H1 (cell line): ENCODE measurements around the gene XPO1. TPM values are rescaled to one million over a fixed set of nuclear protein-coding genes. Genes with fewer than 3 reads are reported as not detected.

ENCODE experiments used
- CTCF ChIA-PET: fragments of 300-600 bp; sonication (Branson Sonifier 250); formaldehyde crosslinking; loops from one replicate; lab custom pipeline; 2021; ENCODE audit not compliant: partially characterized antibody; lab: Charles Lee
- POLR2A ChIA-PET: fragments of 300-600 bp; sonication (Branson Sonifier 250); formaldehyde crosslinking; loops from one replicate; lab custom pipeline; 2021; ENCODE audit warnings: inconsistent platforms; ENCODE audit not compliant: partially characterized antibody; lab: Charles Lee
- DNase-seq, 2 experiments: peaks; one replicate each; pipeline versions ENCODE4 v3.0.0 to v3.0.0-alpha.2; 2010 to 2022; ENCODE audit warnings: low spot score in 2 of 2, low read depth in 1 of 2, mixed read lengths in 1 of 2
- FAIRE-seq: peaks from 2 replicates; lab custom pipeline; 2011; peaks lifted over from hg19 to GRCh38; lab: Jason Lieb, UNC
- H2AFZ ChIP-seq: 2 replicates; pipeline ENCODE4 v1.8.1; 2012; ENCODE audit warnings: low read length, inconsistent platforms
- H2AK5ac ChIP-seq: 2 replicates; pipeline ENCODE4 v1.6.1; 2013; ENCODE audit warnings: low read depth, low read length
- H2BK120ac ChIP-seq: replicated peaks from 2 replicates; pipeline ENCODE3; 2013; ENCODE audit warnings: low read depth, low read length, inconsistent platforms
- H2BK12ac ChIP-seq: 2 replicates; pipeline ENCODE4 v1.6.1; 2013; ENCODE audit warnings: low read depth, low read length
- H2BK15ac ChIP-seq: 2 replicates; pipeline ENCODE4 v1.6.1; 2013; ENCODE audit warnings: low read length
- H2BK20ac ChIP-seq: 2 replicates; pipeline ENCODE4 v1.6.1; 2013; ENCODE audit warnings: low read length
- H2BK5ac ChIP-seq: 2 replicates; pipeline ENCODE4 v1.6.1; 2013; ENCODE audit warnings: low read depth, low read length
- H3K14ac ChIP-seq: 2 replicates; pipeline ENCODE4 v1.6.1; 2013; ENCODE audit warnings: inconsistent platforms; ENCODE audit not compliant: insufficient read length
- H3K18ac ChIP-seq: 2 replicates; pipeline ENCODE4 v1.6.1; 2013; ENCODE audit warnings: low read length; ENCODE audit errors: extremely low read depth
- H3K23ac ChIP-seq: 2 replicates; pipeline ENCODE4 v1.6.1; 2013; ENCODE audit warnings: inconsistent platforms; ENCODE audit not compliant: insufficient read length
- H3K23me2 ChIP-seq: 2 replicates; pipeline ENCODE4 v1.6.1; 2013; ENCODE audit warnings: low read depth, low read length
- H3K27ac ChIP-seq: 2 replicates; pipeline ENCODE4 v1.6.1; 2011; ENCODE audit warnings: low read depth, low read length, inconsistent platforms
- H3K27me3 ChIP-seq, 4 experiments: replicated peaks in 1 of 4; 1 replicate in 1 of 4; 2 replicates in 3 of 4; pipeline versions ENCODE4 v1.6.1 to v1.8.1; 2011 to 2013; ENCODE audit warnings: low read length in 3 of 4, mild to moderate bottlenecking in 3 of 4, inconsistent platforms in 2 of 4, mixed read lengths in 2 of 4, moderate library complexity in 1 of 4; ENCODE audit not compliant: control insufficient read depth in 3 of 4, insufficient read depth in 3 of 4; ENCODE audit errors: extremely low read depth in 1 of 4
- H3K36me3 ChIP-seq, 4 experiments: 2 replicates each; pipeline versions ENCODE4 v1.6.1 to v1.8.1; 2011 to 2013; ENCODE audit warnings: mild to moderate bottlenecking in 4 of 4, low read length in 3 of 4, moderate library complexity in 2 of 4, control low read depth in 1 of 4, inconsistent platforms in 1 of 4; ENCODE audit not compliant: insufficient read depth in 4 of 4, control insufficient read depth in 2 of 4
- H3K4ac ChIP-seq: replicated peaks from 2 replicates; pipeline ENCODE3; 2013; ENCODE audit warnings: low read length, low read depth, mixed read lengths, inconsistent platforms; ENCODE audit not compliant: insufficient read length
- H3K4me1 ChIP-seq, 4 experiments: replicated peaks in 1 of 4; 1 replicate in 1 of 4; 2 replicates in 3 of 4; pipeline versions ENCODE4 v1.6.1 to v1.8.1; 2011 to 2013; ENCODE audit warnings: low read length in 3 of 4, inconsistent platforms in 2 of 4, mixed read lengths in 1 of 4; ENCODE audit not compliant: insufficient read depth in 4 of 4, control insufficient read depth in 3 of 4
- H3K4me2 ChIP-seq, 2 experiments: 2 replicates each; pipeline versions ENCODE4 v1.6.1 to v1.8.1; 2011 to 2013; ENCODE audit warnings: low read depth in 2 of 2, low read length in 2 of 2, control low read depth in 1 of 2, inconsistent platforms in 1 of 2, mild to moderate bottlenecking in 1 of 2; ENCODE audit not compliant: insufficient read depth in 1 of 2
- H3K4me3 ChIP-seq, 4 experiments: fragments of 200-600, 300-600 bp in 1 of 4; sonication (generic), shearing (Covaris generic), sonication (Bioruptor Twin) in 1 of 4; 2 replicates each; pipeline versions ENCODE4 v1.5.1 to v1.8.1; 2011 to 2016; ENCODE audit warnings: low read length in 4 of 4, low read depth in 3 of 4, control low read depth in 2 of 4, inconsistent platforms in 2 of 4, mild to moderate bottlenecking in 2 of 4, mixed read lengths in 1 of 4, moderate library complexity in 1 of 4; ENCODE audit not compliant: insufficient read depth in 2 of 4; ENCODE audit errors: extremely low read depth in 1 of 4
- H3K56ac ChIP-seq: replicated peaks from 2 replicates; pipeline ENCODE3; 2013; ENCODE audit warnings: low read depth, mild to moderate bottlenecking, mixed read lengths, low read length, inconsistent platforms; ENCODE audit not compliant: insufficient read length
- H3K79me1 ChIP-seq: 2 replicates; pipeline ENCODE4 v1.6.1; 2013; ENCODE audit warnings: low read depth, low read length, control low read depth
- H3K79me2 ChIP-seq, 2 experiments: 2 replicates each; pipeline versions ENCODE4 v1.6.1 to v1.8.1; 2012 to 2013; ENCODE audit warnings: low read length in 2 of 2, mild to moderate bottlenecking in 2 of 2, inconsistent platforms in 1 of 2; ENCODE audit not compliant: insufficient read depth in 2 of 2, control insufficient read depth in 1 of 2
- H3K9ac ChIP-seq, 4 experiments: replicated peaks in 1 of 4; 1 replicate in 1 of 4; 2 replicates in 3 of 4; pipeline versions ENCODE4 v1.6.1 to v1.8.1; 2011 to 2013; ENCODE audit warnings: low read depth in 3 of 4, low read length in 3 of 4, control low read depth in 2 of 4, mild to moderate bottlenecking in 2 of 4, moderate library complexity in 2 of 4, inconsistent platforms in 1 of 4; ENCODE audit errors: extremely low read depth in 1 of 4
- H3K9me3 ChIP-seq, 2 experiments: 2 replicates each; pipeline versions ENCODE4 v1.6.1 to v1.8.1; 2012 to 2013; ENCODE audit warnings: mild to moderate bottlenecking in 2 of 2, moderate library complexity in 2 of 2, control low read depth in 1 of 2, inconsistent platforms in 1 of 2, low read depth in 1 of 2, low read length in 1 of 2, mixed read lengths in 1 of 2; ENCODE audit not compliant: insufficient read depth in 2 of 2
- H4K20me1 ChIP-seq, 2 experiments: replicated peaks in 1 of 2; 2 replicates each; pipeline versions ENCODE3 to v1.8.1; 2011 to 2013; ENCODE audit warnings: inconsistent platforms in 2 of 2, low read length in 2 of 2, mild to moderate bottlenecking in 1 of 2; ENCODE audit not compliant: insufficient read depth in 2 of 2, control insufficient read depth in 1 of 2
- H4K5ac ChIP-seq: 2 replicates; pipeline ENCODE4 v1.6.1; 2013; ENCODE audit warnings: low read length, low read depth, mixed read lengths, inconsistent platforms; ENCODE audit not compliant: insufficient read length
- H4K8ac ChIP-seq: 2 replicates; pipeline ENCODE4 v1.8.0; 2013; ENCODE audit warnings: mild to moderate bottlenecking, moderate library complexity, low read length, inconsistent platforms; ENCODE audit not compliant: insufficient read depth; ENCODE audit errors: extremely low read depth
- H4K91ac ChIP-seq: replicated peaks from 2 replicates; pipeline ENCODE3; 2013; ENCODE audit warnings: low read length, mixed read lengths, inconsistent platforms; ENCODE audit not compliant: insufficient read length
- ATF2 ChIP-seq: IDR thresholded peaks from 2 replicates; pipeline ENCODE4 v1.6.1; 2012; ENCODE audit warnings: low read length, inconsistent platforms
- ATF3 ChIP-seq: IDR thresholded peaks from 2 replicates; pipeline ENCODE4 v1.6.1; 2011; ENCODE audit warnings: low read depth, mild to moderate bottlenecking, low read length; ENCODE audit not compliant: insufficient read depth
- BCL11A ChIP-seq, 2 experiments: IDR thresholded peaks; one replicate each; pipeline ENCODE4 v1.6.1; 2011; ENCODE audit warnings: low read depth in 2 of 2, low read length in 2 of 2, mild to moderate bottlenecking in 2 of 2
- CHD2 ChIP-seq: IDR thresholded peaks from 2 replicates; pipeline ENCODE4 v1.6.1; 2012; ENCODE audit warnings: low read length, improper control_type of control experiment
- EZH2 ChIP-seq: fragments of 200-600 bp; sonication (generic); IDR thresholded peaks from 2 replicates; pipeline ENCODE4 v1.7.1; 2012; ENCODE audit warnings: low read depth, mild to moderate bottlenecking, moderate library complexity, low read length, inconsistent platforms; ENCODE audit not compliant: severe bottlenecking
- GABPA ChIP-seq: IDR thresholded peaks from 2 replicates; pipeline ENCODE4 v1.6.1; 2011; ENCODE audit warnings: mild to moderate bottlenecking, low read length, moderate library complexity, borderline replicate concordance; ENCODE audit not compliant: insufficient read depth
- JUN ChIP-seq: IDR thresholded peaks from 2 replicates; pipeline ENCODE4 v1.6.1; 2011; ENCODE audit warnings: low read depth, mild to moderate bottlenecking, improper control_type of control experiment, low read length
- MAX ChIP-seq: IDR thresholded peaks from 2 replicates; pipeline ENCODE4 v1.6.1; 2012; ENCODE audit warnings: inconsistent platforms
- RAD21 ChIP-seq, 2 experiments: IDR thresholded peaks in 1 of 2; conservative IDR thresholded peaks in 1 of 2; 2 replicates each; pipeline ENCODE4 v1.6.1; 2011; ENCODE audit warnings: low read depth in 2 of 2, low read length in 2 of 2, improper control_type of control experiment in 1 of 2, inconsistent platforms in 1 of 2, mild to moderate bottlenecking in 1 of 2, moderate library complexity in 1 of 2
- SIX5 ChIP-seq: IDR thresholded peaks from 2 replicates; pipeline ENCODE4 v1.6.1; 2011; ENCODE audit warnings: mild to moderate bottlenecking, low read depth, low read length
- ZNF274 ChIP-seq: IDR thresholded peaks from 2 replicates; pipeline ENCODE4 v1.7.0; 2012; ENCODE audit warnings: low read length, borderline replicate concordance; ENCODE audit errors: extremely low read depth
- WGBS, 2 experiments: shearing (Covaris generic) in 1 of 2; methylation state at CpG; one replicate each; pipeline versions ENCODE4 v1.1.6 to v1.1.7; 2013 to 2015; ENCODE audit warnings: low lambda C conversion rate in 2 of 2, mixed read lengths in 2 of 2, inconsistent platforms in 1 of 2, low coverage in 1 of 2, missing lambda C conversion rate in 1 of 2; ENCODE audit not compliant: insufficient replicate concordance in 2 of 2, insufficient coverage in 1 of 2, insufficient read length in 1 of 2; ENCODE audit errors: extremely low coverage in 1 of 2, missing lambda C conversion rate in 1 of 2; 5-methylcytosine and 5-hydroxymethylcytosine counted together
- polyA plus RNA-seq, 7 experiments: library from polyadenylated mRNA; depleted of rRNA in 3 of 7; stranded (reverse) in 5 of 7; unstranded in 2 of 7; fragments of >200 nt in 5 of 7; fragments of 200-250 nt in 2 of 7; gene quantifications; 1 replicate in 5 of 7; 2 replicates in 1 of 7; 4 replicates in 1 of 7; pipeline versions ENCODE4 v1.2.1 to v1.2.3, GENCODE V29; 2011 to 2013; ENCODE audit warnings: missing spikeins in 2 of 7, mixed read lengths in 2 of 7
- total RNA-seq: library from RNA; stranded (reverse); fragmentation: NEBNext Ultra II Directional; extraction: Animal tissue kit (Norgen Biotek cat#: 25700); gene quantifications from 2 replicates; pipeline ENCODE4 v1.2.1, GENCODE V29; 2021

XPO1 gene
- total and polyA plus RNA-seq, 2 of the 8 experiments (the other 6 are each of a cell fraction or from before 2014, with no cell fraction given) = 110 to 296 TPM

GRCh38 chr2:61465045-61465444 is 73.1 kb downstream of the XPO1 start:
- ChIA-PET POLR2A (interaction anchor here (0.6 to 3.2 kb wide), 5 partner anchors 12 to 70 kb away, joined by 3 to 8 read pairs (median 3); no protein-coding TSS in a partner anchor), CTCF (interaction anchor here (4.9 kb wide), 1 partner anchor 38 kb away, joined by 23 read pairs; no protein-coding TSS in a partner anchor)
- Histone ChIP-seq H3K79me2 (peaks cover 28 to 99% of the 10 kb centered on the region in 2 experiments), H4K5ac (no peak overlapping the region), H3K18ac (no peak overlapping the region), H4K8ac (no peak overlapping the region), H3K4ac (no peak overlapping the region), H3K4me1 (peaks cover 0 to 3% (median 0%) of the 10 kb centered on the region in 4 experiments; a peak in 1 of 7 replicates), H2BK5ac (no peak overlapping the region), H2AFZ (no peak overlapping the region), H4K20me1 (peaks cover 5 to 11% of the 10 kb centered on the region in 2 experiments), H3K79me1 (no peaks in the 10 kb centered on the region), H3K9me3 (no peaks in the 10 kb centered on the region), H2BK20ac (no peak overlapping the region), H4K91ac (no peak overlapping the region), H2BK15ac (no peak overlapping the region), H3K23ac (no peak overlapping the region), H3K9ac (no peak overlapping the region), H2BK12ac (no peak overlapping the region), H3K4me2 (no peak overlapping the region), H3K27ac (no peak overlapping the region), H3K56ac (no peak overlapping the region), H3K23me2 (no peaks in the 10 kb centered on the region), H3K27me3 (no peaks in the 10 kb centered on the region), H3K36me3 (peaks cover 0 to 6% (median 0%) of the 10 kb centered on the region in 4 experiments; a peak in 1 of 8 replicates), H3K4me3 (no peak overlapping the region), H2AK5ac (no peak overlapping the region), H2BK120ac (no peak overlapping the region), H3K14ac (no peak overlapping the region)
- TF ChIP-seq EZH2 (no peak), GABPA (no peak), CHD2 (no peak), RAD21 (IDR thresholded peaks at IDR 0.05 in 1 of 2, conservative IDR thresholded peaks at IDR 0.05 in 1 of 2; ENCODE audit: low read depth in 2 of 2, low read length in 2 of 2) (no peak), SIX5 (no peak), ZNF274 (no peak), JUN (no peak), BCL11A (IDR thresholded peaks at IDR 0.05; ENCODE audit: low read depth in 2 of 2, low read length in 2 of 2) (no peak), MAX (no peak), ATF2 (no peak), ATF3 (no peak)
- FAIRE-seq = no peak
- no peak for DNase-seq
- 92% methylated on average over 3 of the region's 3 CpGs; no CpG with 5 or more reads in 1 of the 2 experiments for WGBS, 2 experiments
